HG03045 (cell line): ENCODE measurements around the gene ELOVL7.
"Not testable (repeated sequence)": the region's sequence is repeated elsewhere in the genome, so short reads cannot be mapped to it uniquely, and the experiment has no call there.

Experiments
- ATAC-seq: cut with Tn5 transposase; IDR thresholded peaks from one replicate; pipeline ENCODE4 v1.9.1; 2021; ENCODE audit warnings: mild to moderate bottlenecking, moderate library complexity; ENCODE audit not compliant: unreplicated experiment

The ELOVL7 gene

GRCh38 chr5:60797482-60798153 is 46.5 kb downstream of the ELOVL7 start:
- no peak for ATAC-seq

- ATAC-seq: not testable (repeated sequence)
Measured at GRCh38 chr5:60795424-60795950, 48.6 kb downstream of the ELOVL7 start.

- no peak for ATAC-seq
Measured at GRCh38 chr5:60794691-60795090, 49.4 kb downstream of the ELOVL7 start.

GRCh38 chr5:60792438-60792837 is 51.6 kb downstream of the ELOVL7 start:
- no peak for ATAC-seq

GRCh38 chr5:60789551-60789950 is 54.5 kb downstream of the ELOVL7 start:
- ATAC-seq: no peak

GRCh38 chr5:60788863-60789513 is 55.1 kb downstream of the ELOVL7 start:
- no peak for ATAC-seq

- ATAC-seq: no peak
Measured at GRCh38 chr5:60779466-60779865, 64.6 kb downstream of the ELOVL7 start.

GRCh38 chr5:60776343-60776742 is 67.7 kb downstream of the ELOVL7 start:
- ATAC-seq: no peak

GRCh38 chr5:60765019-60765709 is 78.9 kb downstream of the ELOVL7 start:
- ATAC-seq: no peak

GRCh38 chr5:60763061-60763460 is 81.0 kb downstream of the ELOVL7 start:
- ATAC-seq: no peak

- no peak for ATAC-seq
Measured at GRCh38 chr5:60754495-60754894, 89.6 kb downstream of the ELOVL7 start.

GRCh38 chr5:60744682-60745081 is 99.4 kb downstream of the ELOVL7 start:
- ATAC-seq: no peak

GRCh38 chr5:60743511-60744314 is 100.4 kb downstream of the ELOVL7 start:
- ATAC-seq: no peak

- ATAC-seq: no peak
Measured at GRCh38 chr5:60740322-60740721, 103.7 kb downstream of the ELOVL7 start.

- ATAC-seq: no peak
Measured at GRCh38 chr5:60738933-60739332, 105.1 kb downstream of the ELOVL7 start.

GRCh38 chr5:60738461-60738860 is 105.6 kb downstream of the ELOVL7 start:
- ATAC-seq: no peak

GRCh38 chr5:60730858-60731257 is 113.2 kb downstream of the ELOVL7 start:
- not testable (repeated sequence) for ATAC-seq

- no peak for ATAC-seq
Measured at GRCh38 chr5:60727033-60727679, 116.9 kb downstream of the ELOVL7 start.

GRCh38 chr5:60724126-60724525 is 119.9 kb downstream of the ELOVL7 start:
- no peak for ATAC-seq

GRCh38 chr5:60722416-60722815 is 121.7 kb downstream of the ELOVL7 start:
- ATAC-seq: no peak
